Fibroblast of lung (primary cell): ENCODE data around the gene SLC51B.
"Not testable (repeated sequence)": the region's sequence is repeated elsewhere in the genome, so short reads cannot be mapped to it uniquely, and the experiment has no call there.

Experiments used
- EZH2 ChIP-seq: IDR thresholded peaks from 2 replicates; pipeline ENCODE4 v1.5.1; 2012; ENCODE audit warnings: low read length, control low read depth, mild to moderate bottlenecking; ENCODE audit errors: missing control alignments
- TF ChIP-seq, protein P1 (sequence below), 2 donors: IDR thresholded peaks in 1 of 2; conservative IDR thresholded peaks in 1 of 2; 1 replicate in 1 of 2; 2 replicates in 1 of 2; pipeline ENCODE4 v1.5.1; 2011 to 2012; ENCODE audit warnings: low read length in 2 of 2, control low read depth in 1 of 2, inconsistent platforms in 1 of 2, low read depth in 1 of 2, mild to moderate bottlenecking in 1 of 2

DNA sequence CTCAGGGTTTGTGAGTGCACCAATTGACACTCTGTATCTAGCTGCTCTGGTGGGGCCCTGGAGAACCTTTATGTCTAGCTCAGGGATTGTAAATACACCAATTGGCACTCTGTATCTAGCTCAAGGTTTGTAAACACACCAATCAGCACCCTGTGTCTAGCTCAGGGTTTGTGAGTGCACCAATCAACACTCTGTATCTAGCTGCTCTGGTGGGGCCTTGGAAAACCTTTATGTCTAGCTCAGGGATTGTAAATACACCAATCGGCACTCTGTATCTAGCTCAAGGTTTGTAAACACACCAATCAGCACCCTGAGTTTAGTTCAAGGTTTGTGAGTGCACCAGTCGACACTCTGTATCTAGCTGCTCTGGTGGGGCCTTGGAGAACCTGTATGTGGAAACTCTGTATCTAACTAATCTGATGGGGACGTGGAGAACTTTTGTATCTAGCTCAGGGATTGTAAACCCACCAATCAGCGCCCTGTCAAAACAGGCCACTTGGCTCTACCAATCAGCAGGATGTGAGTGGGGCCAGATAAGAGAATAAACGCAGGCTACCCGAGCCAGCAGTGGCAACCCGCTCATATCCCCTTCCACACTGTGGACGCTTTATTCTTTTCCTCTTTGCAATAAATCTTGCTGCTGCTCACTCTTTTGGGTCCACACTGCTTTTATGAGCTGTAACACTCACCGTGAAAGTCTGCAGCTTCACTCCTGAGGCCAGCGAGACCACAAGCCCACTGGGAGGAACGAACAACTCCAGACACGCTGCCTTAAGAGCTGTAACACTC is 30.6 kb downstream of the SLC51B start:
- TF ChIP-seq, protein P1, sequence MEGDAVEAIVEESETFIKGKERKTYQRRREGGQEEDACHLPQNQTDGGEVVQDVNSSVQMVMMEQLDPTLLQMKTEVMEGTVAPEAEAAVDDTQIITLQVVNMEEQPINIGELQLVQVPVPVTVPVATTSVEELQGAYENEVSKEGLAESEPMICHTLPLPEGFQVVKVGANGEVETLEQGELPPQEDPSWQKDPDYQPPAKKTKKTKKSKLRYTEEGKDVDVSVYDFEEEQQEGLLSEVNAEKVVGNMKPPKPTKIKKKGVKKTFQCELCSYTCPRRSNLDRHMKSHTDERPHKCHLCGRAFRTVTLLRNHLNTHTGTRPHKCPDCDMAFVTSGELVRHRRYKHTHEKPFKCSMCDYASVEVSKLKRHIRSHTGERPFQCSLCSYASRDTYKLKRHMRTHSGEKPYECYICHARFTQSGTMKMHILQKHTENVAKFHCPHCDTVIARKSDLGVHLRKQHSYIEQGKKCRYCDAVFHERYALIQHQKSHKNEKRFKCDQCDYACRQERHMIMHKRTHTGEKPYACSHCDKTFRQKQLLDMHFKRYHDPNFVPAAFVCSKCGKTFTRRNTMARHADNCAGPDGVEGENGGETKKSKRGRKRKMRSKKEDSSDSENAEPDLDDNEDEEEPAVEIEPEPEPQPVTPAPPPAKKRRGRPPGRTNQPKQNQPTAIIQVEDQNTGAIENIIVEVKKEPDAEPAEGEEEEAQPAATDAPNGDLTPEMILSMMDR (conservative IDR thresholded peaks at IDR 0.05 in 1 of 2, IDR thresholded peaks at IDR 0.05 in 1 of 2; ENCODE audit: low read depth in 1 of 2, low read length in 2 of 2), result not testable (repeated sequence)
- TF ChIP-seq EZH2, result not testable (repeated sequence)
